SK-N-SH (cell line): Measurements from ENCODE around the gene ECEL1.

Experiments
- CHD2 ChIP-seq: fragments of 150-350 bp; IDR thresholded peaks from 2 replicates; pipeline ENCODE4 v1.6.1; 2018; ENCODE audit warnings: low read length; ENCODE audit not compliant: partially characterized antibody
- CTCF ChIP-seq: fragments of 200-600 bp; sonication (generic); IDR thresholded peaks from 2 replicates; pipeline ENCODE4 v1.6.1; 2017; ENCODE audit warnings: antibody characterized with exemption, mild to moderate bottlenecking, moderate library complexity

GRCh38 chr2:232492963-232493700 lies 5.5 kb upstream of the ECEL1 start:
- TF ChIP-seq CHD2: no peak
- no peak for TF ChIP-seq CTCF
